ENCODE data around the gene MTHFD1L.

MTHFD1L gene

DNA sequence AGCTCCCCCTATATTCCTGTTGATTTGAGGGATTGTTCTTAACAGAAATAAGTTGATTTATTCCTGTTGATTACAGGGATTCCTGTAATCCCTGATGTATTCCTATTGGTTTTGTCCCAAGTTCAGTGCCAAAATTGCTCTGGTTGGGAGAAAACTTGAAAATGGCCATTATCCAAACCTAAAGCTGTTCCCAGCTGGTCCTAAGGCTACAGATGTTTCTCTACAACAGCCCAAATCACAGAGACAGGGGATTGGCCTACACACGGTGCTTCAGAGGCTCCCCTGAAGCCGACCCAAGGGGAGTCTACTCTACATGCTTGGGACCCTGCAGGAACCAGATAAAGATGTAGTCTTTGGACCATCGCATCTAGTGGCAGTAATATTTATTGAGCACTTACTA lies 275.3 kb downstream of the MTHFD1L start:
- TF ChIP-seq, protein P1, sequence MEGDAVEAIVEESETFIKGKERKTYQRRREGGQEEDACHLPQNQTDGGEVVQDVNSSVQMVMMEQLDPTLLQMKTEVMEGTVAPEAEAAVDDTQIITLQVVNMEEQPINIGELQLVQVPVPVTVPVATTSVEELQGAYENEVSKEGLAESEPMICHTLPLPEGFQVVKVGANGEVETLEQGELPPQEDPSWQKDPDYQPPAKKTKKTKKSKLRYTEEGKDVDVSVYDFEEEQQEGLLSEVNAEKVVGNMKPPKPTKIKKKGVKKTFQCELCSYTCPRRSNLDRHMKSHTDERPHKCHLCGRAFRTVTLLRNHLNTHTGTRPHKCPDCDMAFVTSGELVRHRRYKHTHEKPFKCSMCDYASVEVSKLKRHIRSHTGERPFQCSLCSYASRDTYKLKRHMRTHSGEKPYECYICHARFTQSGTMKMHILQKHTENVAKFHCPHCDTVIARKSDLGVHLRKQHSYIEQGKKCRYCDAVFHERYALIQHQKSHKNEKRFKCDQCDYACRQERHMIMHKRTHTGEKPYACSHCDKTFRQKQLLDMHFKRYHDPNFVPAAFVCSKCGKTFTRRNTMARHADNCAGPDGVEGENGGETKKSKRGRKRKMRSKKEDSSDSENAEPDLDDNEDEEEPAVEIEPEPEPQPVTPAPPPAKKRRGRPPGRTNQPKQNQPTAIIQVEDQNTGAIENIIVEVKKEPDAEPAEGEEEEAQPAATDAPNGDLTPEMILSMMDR (conservative IDR thresholded peaks at IDR 0.05) = no peak
- no peak for TF ChIP-seq ZFX (IDR thresholded peaks at IDR 0.05)
- no peak overlapping the region for H3K27ac ChIP-seq

DNA sequence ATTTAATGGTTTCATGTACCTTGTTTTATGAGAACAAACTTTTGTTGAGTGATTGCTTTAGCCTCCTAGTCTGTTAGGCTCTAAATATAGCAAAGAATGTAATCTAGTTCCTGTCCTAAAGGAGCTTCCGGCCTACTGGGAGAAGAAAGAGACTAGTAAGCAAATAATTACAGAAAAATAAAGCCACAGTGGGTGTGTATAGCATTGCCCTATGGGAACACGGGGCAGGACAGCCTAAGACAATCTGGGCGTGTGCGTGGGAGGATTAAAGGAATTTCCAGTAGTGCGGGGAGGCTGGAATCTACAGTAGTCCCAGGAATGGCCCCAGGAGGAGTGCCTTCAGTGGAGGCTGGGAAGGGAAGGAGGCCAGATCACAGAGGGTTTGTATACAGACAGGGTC lies 276.2 kb downstream of the MTHFD1L start:
- H3K27ac ChIP-seq = no peak overlapping the region
- TF ChIP-seq, protein P1 (conservative IDR thresholded peaks at IDR 0.05) = no peak

DNA sequence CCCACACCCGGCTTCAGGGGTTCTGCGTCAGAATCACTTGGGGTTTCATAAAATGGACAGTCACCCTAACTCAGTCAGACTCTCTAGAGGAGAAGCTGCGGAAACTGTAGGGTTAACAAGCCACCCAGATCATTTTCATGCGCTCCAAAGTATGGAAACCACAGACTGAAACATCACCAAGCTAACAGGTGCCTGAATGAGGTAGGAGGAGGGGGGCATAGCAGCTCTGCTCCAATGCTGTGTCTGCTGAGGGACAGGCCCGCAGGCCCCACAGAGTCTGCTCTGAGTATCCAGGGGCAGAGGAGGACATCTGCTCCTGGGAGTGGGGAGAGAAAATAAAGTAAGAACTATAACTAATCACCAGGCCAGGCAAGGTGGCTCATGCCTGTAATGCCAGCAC lies 277.2 kb downstream of the MTHFD1L start:
- no peak overlapping the region for H3K27ac ChIP-seq

DNA sequence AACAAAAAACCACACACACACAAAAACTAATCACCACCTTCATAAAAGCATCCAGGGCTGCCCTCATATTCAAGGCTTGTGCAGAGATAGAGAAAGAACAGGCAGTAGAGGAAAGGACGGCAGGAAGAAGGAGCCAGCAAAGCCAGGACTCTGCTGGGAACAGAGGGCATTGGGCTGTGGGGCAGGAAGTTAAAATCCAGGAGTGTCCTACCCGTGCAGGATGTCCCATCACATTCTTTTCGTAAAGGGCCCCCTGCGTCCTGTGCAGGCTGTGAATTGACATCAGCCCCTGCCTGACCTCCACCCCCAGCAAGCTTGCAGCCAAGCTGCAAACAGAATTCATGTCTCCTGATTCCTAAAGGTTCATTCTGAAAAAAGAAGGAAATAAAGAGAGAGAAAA lies 277.8 kb downstream of the MTHFD1L start:
- TF ChIP-seq ZFX (IDR thresholded peaks at IDR 0.05) = no peak
- TF ChIP-seq, protein P1 (conservative IDR thresholded peaks at IDR 0.05) = no peak
- H3K27ac ChIP-seq = no peak overlapping the region

More for the DNA sequence above, 277.2 kb downstream of the MTHFD1L start:
- TF ChIP-seq, protein P1 (conservative IDR thresholded peaks at IDR 0.05) = no peak
- TF ChIP-seq ZFX (IDR thresholded peaks at IDR 0.05) = no peak

DNA sequence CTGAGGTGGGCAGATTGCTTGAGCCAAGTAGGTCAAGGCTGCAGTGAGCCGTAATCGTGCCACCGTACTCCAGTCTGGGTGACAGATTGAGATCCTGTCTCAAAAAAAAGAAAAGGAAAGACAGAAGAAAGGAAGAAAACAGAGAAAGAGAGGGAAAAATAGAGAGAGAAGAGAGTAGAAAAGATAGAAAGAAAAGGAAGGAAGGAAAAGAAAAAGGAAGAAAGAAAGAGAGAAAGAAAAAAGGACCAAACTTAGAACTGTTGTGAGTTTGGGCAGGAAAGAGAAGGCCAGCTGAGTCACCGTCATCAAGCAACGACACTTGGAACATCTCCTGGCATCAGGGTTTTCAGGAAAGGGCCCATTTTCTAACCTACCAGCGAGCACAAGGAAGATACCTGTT lies 278.3 kb downstream of the MTHFD1L start:
- TF ChIP-seq ZFX (IDR thresholded peaks at IDR 0.05) = no peak
- TF ChIP-seq, protein P1 (conservative IDR thresholded peaks at IDR 0.05) = no peak
- no peak overlapping the region for H3K27ac ChIP-seq

DNA sequence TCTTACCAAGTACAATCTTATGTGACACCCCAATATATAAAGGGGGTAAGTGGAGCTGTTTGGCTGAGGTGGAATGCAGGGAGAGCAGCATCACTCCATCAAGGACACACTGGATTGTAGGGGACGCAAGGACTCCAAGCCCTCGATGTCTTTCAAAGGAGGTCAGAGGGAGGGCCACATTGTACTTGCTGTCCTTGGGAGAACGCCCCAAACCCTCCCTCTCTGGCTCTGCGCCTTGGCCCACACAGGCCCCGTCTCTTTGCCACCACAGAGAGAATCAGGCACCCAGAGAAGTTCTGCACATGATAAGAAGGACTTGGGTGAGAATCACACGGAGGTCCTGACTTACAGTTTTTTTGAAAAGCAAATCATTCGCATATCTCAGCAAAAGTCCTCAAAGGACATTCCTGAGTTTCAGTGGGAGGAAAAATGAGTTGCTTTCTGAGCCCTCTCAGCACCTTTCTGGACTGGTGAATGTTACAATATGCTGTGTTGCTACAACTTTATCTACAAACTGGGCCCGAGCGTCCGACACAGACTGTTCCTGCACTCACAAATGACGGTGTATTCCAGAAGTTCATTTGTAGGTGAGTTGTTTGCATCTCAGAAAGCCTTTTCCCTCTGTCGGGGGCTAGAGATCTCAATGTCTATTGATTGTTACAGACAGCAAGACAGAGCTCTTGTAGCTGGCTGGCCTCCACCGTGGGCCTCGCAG lies 281.8 kb downstream of the MTHFD1L start:
- TF ChIP-seq, protein P1 (conservative IDR thresholded peaks at IDR 0.05) = no peak
- no peak for TF ChIP-seq ZFX (IDR thresholded peaks at IDR 0.05)
- H3K27ac ChIP-seq = no peak overlapping the region

DNA sequence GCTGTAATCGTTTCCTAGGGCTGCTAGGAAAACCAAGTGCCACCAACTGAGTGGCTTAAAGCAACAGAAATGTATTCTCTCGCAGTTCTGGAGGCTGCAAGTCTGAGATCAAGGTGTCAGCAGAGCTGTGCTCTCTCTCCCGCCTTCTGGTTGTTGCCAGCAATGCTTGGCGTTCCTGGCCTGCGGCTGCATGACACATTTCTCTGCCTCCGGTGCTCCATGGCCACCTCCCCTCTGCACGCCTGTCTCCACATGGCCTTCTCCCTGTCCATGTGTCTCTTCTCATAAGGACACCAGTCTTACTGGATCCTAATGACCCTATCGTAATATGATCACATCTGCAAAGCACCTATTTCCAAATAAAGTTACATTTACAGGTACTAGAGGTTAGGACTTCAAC lies 282.6 kb downstream of the MTHFD1L start:
- H3K27ac ChIP-seq = no peak overlapping the region
- TF ChIP-seq ZFX (IDR thresholded peaks at IDR 0.05) = no peak
- TF ChIP-seq, protein P1 (conservative IDR thresholded peaks at IDR 0.05) = no peak

All from C4-2B (cell line).